Lower lobe of right lung (tissue), 2 donors: ENCODE measurements around the gene METTL21C. TPM values are rescaled to one million over a fixed set of nuclear protein-coding genes. Genes with fewer than 3 reads are reported as not detected.
A peak's percentile ranks its signal among the peaks of the same experiment; 100 is the strongest.

Experiments used
- ATAC-seq, 2 donors: fragments of 200-7000 bp; cut with Tn5 transposase; one replicate each; pipeline ENCODE4 v1.9.1; 2020 to 2022; ENCODE audit warnings: mild to moderate bottlenecking in 2 of 2, moderate library complexity in 2 of 2
- DNase-seq: peaks from one replicate; pipeline ENCODE4 v3.0.0-alpha.2; 2020
- H3K27ac ChIP-seq: fragments of 200-600 bp; one replicate; pipeline ENCODE4 v1.8.0; 2022
- H3K27me3 ChIP-seq: fragments of 200-600 bp; one replicate; pipeline ENCODE4 v1.8.0; 2022; ENCODE audit warnings: low read depth
- H3K36me3 ChIP-seq: fragments of 200-600 bp; one replicate; pipeline ENCODE4 v1.8.0; 2022; ENCODE audit warnings: mild to moderate bottlenecking
- H3K4me1 ChIP-seq: fragments of 200-600 bp; one replicate; pipeline ENCODE4 v1.8.0; 2022
- H3K4me3 ChIP-seq: fragments of 200-600 bp; one replicate; pipeline ENCODE4 v1.8.0; 2022; ENCODE audit warnings: mild to moderate bottlenecking
- H3K9me3 ChIP-seq: fragments of 200-600 bp; one replicate; pipeline ENCODE4 v1.8.0; 2022
- CTCF ChIP-seq: fragments of 200-600 bp; IDR thresholded peaks from one replicate; pipeline ENCODE4 v1.8.0; 2022; ENCODE audit warnings: antibody characterized with exemption, mild to moderate bottlenecking
- intact Hi-C: fragments of 100-400 bp; cut with DNase I; formaldehyde crosslinking; loops from one replicate; pipeline ENCODE4 v1.11.0; 2022
- total RNA-seq: library from RNA; stranded (reverse); fragmentation: NEBNext Ultra II Directional; extraction: Animal tissue kit (Norgen Biotek cat#: 25700); gene quantifications from one replicate; pipeline ENCODE4 v1.2.1, GENCODE V29; 2021
- donor health status: DM: no; HTN: yes; CAD: no; lungs with severe emphysema.

Gene METTL21C
- total RNA-seq, 1 donor from 2014 or later, result not detected

- TF ChIP-seq CTCF, result peak; percentile 43
- Histone ChIP-seq H3K27ac (no peak overlapping the region), H3K36me3 (no peaks in the 10 kb centered on the region), H3K27me3 (no peaks in the 10 kb centered on the region), H3K4me3 (no peak overlapping the region), H3K4me1 (no peaks in the 10 kb centered on the region), H3K9me3 (no peaks in the 10 kb centered on the region)
- intact Hi-C loops, result no loop called here
- DNase-seq (no peak), ATAC-seq (peak; percentile 75 to 83)
Measured at GRCh38 chr13:102724923-102725322, 30.1 kb upstream of the METTL21C start.

GRCh38 chr13:102721800-102722231 is 27.0 kb upstream of the METTL21C start:
- peak; percentile 24 to 48 for ATAC-seq

GRCh38 chr13:102718746-102719145 is 23.9 kb upstream of the METTL21C start:
- Histone ChIP-seq H3K27me3 (no peaks in the 10 kb centered on the region), H3K4me1 (no peaks in the 10 kb centered on the region), H3K27ac (no peak overlapping the region), H3K36me3 (no peaks in the 10 kb centered on the region), H3K4me3 (no peak overlapping the region), H3K9me3 (no peaks in the 10 kb centered on the region)
- DNase-seq (no peak), ATAC-seq (no peak)
- TF ChIP-seq CTCF, result no peak
- intact Hi-C loops, result no loop called here

More at GRCh38 chr13:102721800-102722231, 27.0 kb upstream of the METTL21C start:
- DNase-seq, result no peak
- no peak for TF ChIP-seq CTCF
- Histone ChIP-seq H3K27me3 (no peaks in the 10 kb centered on the region), H3K36me3 (no peaks in the 10 kb centered on the region), H3K9me3 (no peaks in the 10 kb centered on the region), H3K4me3 (no peak overlapping the region), H3K4me1 (no peaks in the 10 kb centered on the region), H3K27ac (no peak overlapping the region)
- intact Hi-C loops, result no loop called here

- Histone ChIP-seq H3K27me3 (no peaks in the 10 kb centered on the region), H3K36me3 (no peaks in the 10 kb centered on the region), H3K4me1 (no peaks in the 10 kb centered on the region), H3K27ac (no peak overlapping the region), H3K9me3 (no peaks in the 10 kb centered on the region), H3K4me3 (no peak overlapping the region)
- intact Hi-C loops, result no loop called here
- ATAC-seq (no peak), DNase-seq (no peak)
- no peak for TF ChIP-seq CTCF
Measured at GRCh38 chr13:102715447-102715846, 20.6 kb upstream of the METTL21C start.

- Histone ChIP-seq H3K9me3 (no peaks in the 10 kb centered on the region), H3K27ac (no peak overlapping the region), H3K36me3 (no peaks in the 10 kb centered on the region), H3K27me3 (no peaks in the 10 kb centered on the region), H3K4me3 (no peak overlapping the region), H3K4me1 (no peaks in the 10 kb centered on the region)
- intact Hi-C loops, result no loop called here
- DNase-seq (no peak), ATAC-seq (peak; percentile 45 to 55)
- TF ChIP-seq CTCF, result no peak
Measured at GRCh38 chr13:102710261-102710679, 15.4 kb upstream of the METTL21C start.

- DNase-seq (no peak), ATAC-seq (no peak)
- Histone ChIP-seq H3K9me3 (no peaks in the 10 kb centered on the region), H3K4me3 (no peak overlapping the region), H3K27me3 (no peaks in the 10 kb centered on the region), H3K27ac (no peak overlapping the region), H3K4me1 (no peaks in the 10 kb centered on the region), H3K36me3 (no peaks in the 10 kb centered on the region)
- intact Hi-C loops, result no loop called here
- TF ChIP-seq CTCF, result no peak
Measured at GRCh38 chr13:102709536-102709935, 14.7 kb upstream of the METTL21C start.
